Medulla oblongata (tissue), 1 donor: Measurements from ENCODE around the gene CBY3.
"Not testable (repeated sequence)": the region's sequence is repeated elsewhere in the genome, so short reads cannot be mapped to it uniquely, and the experiment has no call there.

Experiments
- DNase-seq: peaks from one replicate; pipeline ENCODE4 v3.0.0-alpha.2; 2015; ENCODE audit errors: extremely low spot score

The CBY3 gene

GRCh38 chr5:179678223-179679013 lies 2.4 kb downstream of the CBY3 start:
- peak; percentile 97 for DNase-seq

- DNase-seq = peak; percentile 60
Measured at GRCh38 chr5:179668391-179668790, 12.4 kb downstream of the CBY3 start.

GRCh38 chr5:179661647-179662046 lies 19.2 kb downstream of the CBY3 start:
- DNase-seq = not testable (repeated sequence)

GRCh38 chr5:179658179-179658856 lies 22.5 kb downstream of the CBY3 start:
- peak; percentile 12 for DNase-seq

GRCh38 chr5:179657302-179658178 lies 23.3 kb downstream of the CBY3 start:
- not testable (repeated sequence) for DNase-seq

- DNase-seq = not testable (repeated sequence)
Measured at GRCh38 chr5:179653135-179653534, 27.7 kb downstream of the CBY3 start.

- DNase-seq = not testable (repeated sequence)
Measured at GRCh38 chr5:179650245-179650644, 30.6 kb downstream of the CBY3 start.

- not testable (repeated sequence) for DNase-seq
Measured at GRCh38 chr5:179649166-179649703, 31.6 kb downstream of the CBY3 start.

GRCh38 chr5:179648410-179648809 lies 32.4 kb downstream of the CBY3 start:
- DNase-seq = no peak

GRCh38 chr5:179644766-179645165 lies 36.1 kb downstream of the CBY3 start:
- not testable (repeated sequence) for DNase-seq

GRCh38 chr5:179643141-179643920 lies 37.5 kb downstream of the CBY3 start:
- not testable (repeated sequence) for DNase-seq

GRCh38 chr5:179642626-179643025 lies 38.2 kb downstream of the CBY3 start:
- not testable (repeated sequence) for DNase-seq

GRCh38 chr5:179641745-179642144 lies 39.1 kb downstream of the CBY3 start:
- DNase-seq = not testable (repeated sequence)

- DNase-seq = not testable (repeated sequence)
Measured at GRCh38 chr5:179639296-179639695, 41.5 kb downstream of the CBY3 start.

- DNase-seq = not testable (repeated sequence)
Measured at GRCh38 chr5:179634370-179635172, 46.3 kb downstream of the CBY3 start.

GRCh38 chr5:179633501-179634369 lies 47.1 kb downstream of the CBY3 start:
- DNase-seq = not testable (repeated sequence)
